H54 (cell line): Measurements from ENCODE around the gene MBNL1.

Source experiments
- DNase-seq: peaks from one replicate; pipeline ENCODE4 v3.0.0; 2011; ENCODE audit warnings: low spot score, mixed read lengths; ENCODE audit not compliant: insufficient read length
- FAIRE-seq: peaks from 3 replicates; lab custom pipeline; 2011; peaks lifted over from hg19 to GRCh38; lab: Jason Lieb, UNC
- POLR2A ChIP-seq: IDR thresholded peaks from 2 replicates; pipeline ENCODE4 v1.6.1; 2011; ENCODE audit warnings: low read depth, mild to moderate bottlenecking, low read length

The MBNL1 gene

GRCh38 chr3:152373379-152373778, 104.7 kb downstream of the MBNL1 start:
- FAIRE-seq (no peak), DNase-seq (no peak)
- TF ChIP-seq POLR2A = no peak

GRCh38 chr3:152374262-152374990, 105.7 kb downstream of the MBNL1 start:
- DNase-seq = no peak
- no peak for FAIRE-seq
- TF ChIP-seq POLR2A = no peak

DNA sequence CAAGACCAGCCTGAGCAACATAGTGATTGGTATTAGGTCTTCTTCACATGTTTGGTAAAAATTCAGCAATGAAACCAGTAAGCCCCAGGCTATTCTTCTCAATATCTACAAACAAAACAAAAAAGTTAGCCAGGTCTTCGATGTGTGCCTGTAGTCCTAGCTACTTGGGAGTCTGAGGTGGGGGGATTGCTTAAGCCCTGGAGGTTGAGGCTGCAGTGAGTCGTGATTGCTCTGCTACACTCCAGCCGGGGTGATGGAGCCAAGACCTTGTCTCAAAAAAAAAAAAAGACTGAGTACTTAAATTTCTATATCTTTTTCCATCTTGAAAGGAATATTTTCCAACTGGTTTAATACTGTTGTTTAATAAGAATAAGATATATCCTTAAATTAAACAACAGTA, 106.8 kb downstream of the MBNL1 start:
- no peak for DNase-seq
- no peak for TF ChIP-seq POLR2A
- FAIRE-seq = no peak

- FAIRE-seq = no peak
- DNase-seq = no peak
- TF ChIP-seq POLR2A = no peak
Measured at GRCh38 chr3:152376351-152377183, 107.8 kb downstream of the MBNL1 start.

GRCh38 chr3:152377184-152377570, 108.4 kb downstream of the MBNL1 start:
- no peak for TF ChIP-seq POLR2A
- FAIRE-seq (no peak), DNase-seq (no peak)

DNA sequence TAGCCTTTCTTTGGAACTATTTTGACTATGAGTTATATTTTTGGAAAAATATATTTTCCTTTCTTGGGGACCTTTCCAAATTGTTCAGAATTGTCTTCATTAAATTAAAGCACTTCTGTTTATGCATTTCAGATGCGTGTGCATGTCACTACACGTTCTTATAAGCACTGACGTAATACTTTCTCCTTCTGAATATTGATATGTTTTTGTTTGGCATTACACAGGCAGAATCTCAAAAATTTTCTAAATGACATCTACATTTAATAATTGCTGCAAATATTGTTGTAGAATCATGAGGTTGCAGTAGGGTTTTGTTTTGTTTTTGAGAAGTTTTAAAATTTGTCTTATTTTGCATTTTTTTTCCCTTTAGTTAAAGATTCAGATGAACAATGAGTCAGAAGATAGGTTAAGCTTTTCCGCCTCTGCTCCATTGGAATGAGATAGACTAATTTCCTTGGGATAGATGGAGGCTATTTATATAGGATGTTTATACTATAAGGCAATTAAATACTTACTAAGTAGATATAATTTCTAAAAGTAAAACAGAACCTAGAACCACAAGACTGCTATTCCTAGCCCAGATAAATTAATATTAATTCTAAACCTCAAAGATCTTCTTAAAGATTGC, 110.8 kb downstream of the MBNL1 start:
- TF ChIP-seq POLR2A = no peak
- FAIRE-seq (no peak), DNase-seq (no peak)

- no peak for TF ChIP-seq POLR2A
- no peak for FAIRE-seq
- no peak for DNase-seq
Measured at GRCh38 chr3:152380043-152380442, 111.3 kb downstream of the MBNL1 start.

DNA sequence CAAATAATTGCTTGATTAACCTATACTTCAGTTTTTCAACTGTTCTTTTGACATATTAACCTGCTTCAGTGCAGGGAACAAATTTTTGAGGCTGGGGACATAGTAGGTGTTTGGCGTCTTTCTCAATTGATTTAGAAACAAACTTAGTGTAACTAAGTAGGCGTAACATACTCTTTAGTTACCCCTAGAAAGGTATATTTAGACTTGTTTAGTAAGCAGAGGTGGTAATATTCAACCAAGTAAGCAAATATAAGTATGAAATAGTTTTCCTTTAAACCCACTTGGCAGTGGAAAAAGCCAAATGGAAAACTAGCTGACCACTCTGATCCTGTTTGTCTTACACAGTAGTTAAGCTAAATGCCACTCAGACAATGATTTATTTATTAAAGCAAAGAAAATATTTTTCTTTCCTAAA, 113.2 kb downstream of the MBNL1 start:
- FAIRE-seq (peak; percentile 45), DNase-seq (no peak)
- TF ChIP-seq POLR2A = no peak

DNA sequence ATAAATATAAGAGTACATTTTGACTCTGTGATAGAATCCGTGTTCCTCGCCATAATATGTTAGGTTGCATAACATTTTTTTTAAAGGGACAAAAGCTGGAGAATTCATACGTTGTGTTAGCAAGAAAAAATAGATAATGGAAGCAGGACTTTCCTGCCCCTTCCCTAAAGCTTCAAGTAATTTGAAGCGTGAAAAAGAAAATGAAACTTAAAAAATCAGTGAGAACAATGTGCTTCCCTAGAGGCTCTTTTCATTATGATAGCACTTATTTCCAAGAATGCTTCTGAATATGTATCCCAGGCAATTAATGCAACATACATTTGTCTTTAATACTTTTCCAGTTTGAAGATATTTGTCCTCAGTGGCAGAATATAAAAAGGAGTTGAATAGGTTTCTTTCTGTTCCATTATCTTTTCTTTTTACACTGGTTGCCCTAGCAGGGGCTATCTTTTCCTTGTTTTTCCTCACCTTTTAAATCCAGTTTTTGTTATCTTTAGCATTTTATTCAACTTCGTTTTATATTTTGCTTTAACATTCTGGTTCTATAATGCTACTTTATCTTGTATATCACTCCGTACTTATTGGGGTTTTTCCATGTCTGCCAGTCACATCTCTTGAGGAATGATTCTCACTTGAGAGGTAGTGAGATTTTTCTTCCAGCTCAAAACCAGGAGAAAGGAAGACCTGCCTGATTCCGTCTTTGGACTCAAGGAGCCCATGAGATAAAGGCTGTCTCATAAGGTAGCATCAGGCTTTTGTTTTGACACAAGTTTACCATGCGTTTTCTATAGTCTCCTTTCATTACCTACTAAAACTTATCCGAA, 113.8 kb downstream of the MBNL1 start:
- FAIRE-seq = peak; percentile 53
- no peak for TF ChIP-seq POLR2A
- DNase-seq = no peak

GRCh38 chr3:152383136-152383606, 114.4 kb downstream of the MBNL1 start:
- peak; percentile 61 for FAIRE-seq
- no peak for TF ChIP-seq POLR2A
- no peak for DNase-seq

- no peak for DNase-seq
- FAIRE-seq = no peak
- no peak for TF ChIP-seq POLR2A
Measured at GRCh38 chr3:152384412-152384811, 115.7 kb downstream of the MBNL1 start.

DNA sequence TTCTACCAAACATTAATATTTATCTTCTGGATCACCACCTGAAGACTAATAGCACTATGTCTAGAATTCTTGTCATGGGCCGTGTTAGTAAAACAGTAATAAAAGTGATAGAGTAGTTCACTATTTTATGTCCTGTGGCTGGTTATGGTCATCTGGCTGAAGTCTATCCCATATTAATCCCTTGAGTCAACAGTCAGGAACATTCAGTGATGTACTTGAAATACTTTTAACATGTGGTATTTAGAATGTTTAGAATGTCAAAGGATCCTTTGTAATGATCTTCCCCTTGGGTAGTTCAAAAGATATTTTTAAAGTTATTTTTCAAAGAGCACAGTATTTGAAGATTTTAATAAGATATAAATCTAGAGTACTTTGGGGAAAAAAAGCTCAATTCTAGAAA, 117.0 kb downstream of the MBNL1 start:
- TF ChIP-seq POLR2A = no peak
- DNase-seq (no peak), FAIRE-seq (peak; percentile 68)

GRCh38 chr3:152386208-152386607, 117.5 kb downstream of the MBNL1 start:
- DNase-seq = no peak

More at GRCh38 chr3:152386208-152386607, 117.5 kb downstream of the MBNL1 start:
- FAIRE-seq = peak; percentile 36
- no peak for TF ChIP-seq POLR2A
